Measurements from ENCODE around the gene DMRT3. TPM values are rescaled to one million over a fixed set of nuclear protein-coding genes. Genes with fewer than 3 reads are reported as not detected.

Gene DMRT3
- total RNA-seq, 2 experiments from 2014 or later = not detected

DNA sequence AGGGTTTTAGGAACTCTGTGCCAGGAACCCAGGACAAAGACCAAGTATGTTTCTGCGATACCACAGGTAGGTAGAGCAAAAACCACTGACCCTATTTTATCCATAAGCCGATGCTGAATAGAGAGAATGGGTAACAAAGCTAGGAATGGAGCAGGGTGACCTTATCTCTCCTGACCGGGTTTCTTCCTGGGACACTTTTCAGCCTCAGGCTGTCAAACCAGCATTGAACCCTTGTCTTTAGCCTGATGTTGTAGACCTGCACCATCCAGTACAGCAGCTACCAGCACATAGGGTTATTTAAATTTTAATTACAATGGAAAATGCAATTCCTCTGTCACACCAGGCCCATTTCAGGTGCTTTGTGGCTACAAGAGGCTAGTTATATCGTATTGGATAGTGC lies 43.1 kb upstream of the DMRT3 start:
- Mint-ChIP-seq H3K4me1 (ENCODE audit: low read depth) (no peaks in the 10 kb centered on the region), H3K4me3 (no peak overlapping the region), H3K27ac (no peak overlapping the region), H3K27me3 (peaks cover 27% of the 10 kb centered on the region), H3K9me3 (no peaks in the 10 kb centered on the region), H3K36me3 (ENCODE audit: low read depth) (no peaks in the 10 kb centered on the region)
- CTCF ChIA-PET = no interaction called here
- DNase-seq (no peak), ATAC-seq (no peak)
- TF ChIP-seq, protein P1, sequence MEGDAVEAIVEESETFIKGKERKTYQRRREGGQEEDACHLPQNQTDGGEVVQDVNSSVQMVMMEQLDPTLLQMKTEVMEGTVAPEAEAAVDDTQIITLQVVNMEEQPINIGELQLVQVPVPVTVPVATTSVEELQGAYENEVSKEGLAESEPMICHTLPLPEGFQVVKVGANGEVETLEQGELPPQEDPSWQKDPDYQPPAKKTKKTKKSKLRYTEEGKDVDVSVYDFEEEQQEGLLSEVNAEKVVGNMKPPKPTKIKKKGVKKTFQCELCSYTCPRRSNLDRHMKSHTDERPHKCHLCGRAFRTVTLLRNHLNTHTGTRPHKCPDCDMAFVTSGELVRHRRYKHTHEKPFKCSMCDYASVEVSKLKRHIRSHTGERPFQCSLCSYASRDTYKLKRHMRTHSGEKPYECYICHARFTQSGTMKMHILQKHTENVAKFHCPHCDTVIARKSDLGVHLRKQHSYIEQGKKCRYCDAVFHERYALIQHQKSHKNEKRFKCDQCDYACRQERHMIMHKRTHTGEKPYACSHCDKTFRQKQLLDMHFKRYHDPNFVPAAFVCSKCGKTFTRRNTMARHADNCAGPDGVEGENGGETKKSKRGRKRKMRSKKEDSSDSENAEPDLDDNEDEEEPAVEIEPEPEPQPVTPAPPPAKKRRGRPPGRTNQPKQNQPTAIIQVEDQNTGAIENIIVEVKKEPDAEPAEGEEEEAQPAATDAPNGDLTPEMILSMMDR (IDR thresholded peaks at IDR 0.05) = no peak
- intact Hi-C loops (cut with micrococcal nuclease) = no loop called here
- POLR2A ChIA-PET = no interaction called here

DNA sequence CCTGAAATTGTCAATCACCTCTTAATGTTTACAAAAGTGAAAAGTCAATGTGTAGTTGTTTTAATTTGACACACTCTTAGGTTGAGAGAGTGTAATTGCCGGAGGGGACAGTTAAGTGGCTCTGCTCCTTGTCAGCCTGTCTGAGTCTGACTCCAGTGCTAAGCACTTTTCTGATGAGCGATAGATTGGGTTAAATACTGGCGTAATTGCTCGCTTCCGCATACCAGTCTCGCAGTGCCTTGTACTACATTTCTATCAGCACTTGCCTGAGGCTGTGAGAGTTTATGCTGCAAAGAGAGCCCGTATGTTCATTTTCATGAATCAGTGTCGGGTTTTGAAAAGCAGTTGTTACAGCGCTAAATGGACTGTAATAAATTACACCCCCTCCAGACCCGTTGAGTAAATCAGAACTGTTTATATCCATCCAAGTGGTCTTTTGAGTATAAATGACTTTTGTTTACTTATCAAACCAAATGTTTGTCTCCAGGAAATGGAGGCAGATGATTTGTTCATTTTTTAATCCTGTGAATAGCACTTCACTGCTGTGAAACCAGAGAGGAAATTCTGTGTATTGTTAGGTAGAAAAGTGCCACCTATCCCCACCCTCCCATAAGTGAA lies 41.0 kb upstream of the DMRT3 start:
- POLR2A ChIA-PET = no interaction called here
- ATAC-seq (no peak), DNase-seq (no peak)
- Mint-ChIP-seq H3K27me3 (peaks cover 39% of the 10 kb centered on the region), H3K9me3 (peaks cover 5% of the 10 kb centered on the region), H3K4me1 (ENCODE audit: low read depth) (no peaks in the 10 kb centered on the region), H3K36me3 (ENCODE audit: low read depth) (no peaks in the 10 kb centered on the region), H3K27ac (no peak overlapping the region), H3K4me3 (no peak overlapping the region)
- CTCF ChIA-PET = no interaction called here
- TF ChIP-seq, protein P1 (IDR thresholded peaks at IDR 0.05) = no peak
- intact Hi-C loops (cut with micrococcal nuclease) = no loop called here

DNA sequence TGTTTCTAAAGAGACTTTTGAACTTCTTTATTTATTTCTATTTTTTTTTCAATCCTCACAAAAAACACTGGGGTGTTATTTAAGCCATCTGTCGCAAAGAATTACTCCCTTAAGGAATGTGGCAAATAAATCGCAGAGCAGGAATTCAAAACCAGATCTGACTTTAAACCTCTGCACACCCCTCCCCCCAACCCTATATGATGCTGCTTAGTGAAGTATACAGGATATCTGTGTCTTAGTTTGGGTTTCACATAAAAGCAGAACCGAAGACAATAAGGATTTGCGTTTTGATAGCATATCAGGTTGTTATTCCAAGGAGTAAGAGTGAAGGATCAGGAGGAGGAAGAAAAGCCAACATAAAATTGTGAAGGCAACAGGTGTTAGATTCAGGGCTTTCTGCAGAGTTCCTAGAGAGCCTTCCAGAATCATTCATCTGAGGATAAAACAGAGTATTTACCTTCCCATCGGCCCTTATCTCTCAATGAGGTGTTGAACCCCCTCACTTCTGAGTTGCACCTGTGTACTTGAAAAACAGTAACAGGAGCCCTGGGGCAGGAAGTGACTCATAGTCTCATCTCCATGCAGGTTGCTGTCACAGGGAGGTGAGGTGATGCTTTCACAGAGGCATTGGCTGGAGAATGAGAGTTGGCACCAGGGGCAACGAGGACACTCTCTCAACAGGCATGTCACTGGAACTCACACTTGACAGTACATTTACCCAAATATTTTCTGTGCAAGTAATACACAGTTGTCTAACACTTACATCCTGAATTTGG lies 33.5 kb upstream of the DMRT3 start:
- H3K4me1 Mint-ChIP-seq (ENCODE audit: low read depth) = no peaks in the 10 kb centered on the region
- intact Hi-C loops (cut with micrococcal nuclease) = no loop called here
- ChIA-PET POLR2A (no interaction called here), CTCF (no interaction called here)
- DNase-seq (peak; percentile 4), ATAC-seq (no peak)
- peaks cover 32% of the 10 kb centered on the region for H3K27me3 Mint-ChIP-seq
- H3K9me3 Mint-ChIP-seq = peaks cover 5% of the 10 kb centered on the region
- no peaks in the 10 kb centered on the region for H3K36me3 Mint-ChIP-seq (ENCODE audit: low read depth)
- no peak overlapping the region for H3K27ac Mint-ChIP-seq
- TF ChIP-seq, protein P1 (IDR thresholded peaks at IDR 0.05) = no peak
- H3K4me3 Mint-ChIP-seq = no peak overlapping the region

DNA sequence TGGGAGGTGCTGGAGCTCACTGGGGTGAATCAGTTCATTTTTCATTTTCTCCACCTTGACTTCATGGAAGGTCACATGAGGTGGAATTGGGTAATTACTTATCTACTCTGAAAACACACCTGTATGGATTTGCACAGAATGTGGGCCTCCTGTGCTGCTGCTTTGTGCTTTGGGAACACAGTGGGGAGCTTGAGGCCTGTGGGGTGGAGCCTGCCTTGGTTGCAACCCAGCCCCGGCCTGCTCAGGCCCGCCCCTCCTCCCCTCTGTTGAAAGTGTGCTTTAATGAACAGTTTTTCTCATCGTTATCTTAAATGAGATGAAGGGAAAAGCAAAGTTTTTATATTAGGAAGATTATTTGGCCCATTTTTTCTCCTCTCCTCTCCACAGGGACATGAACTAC lies 28.5 kb upstream of the DMRT3 start:
- DNase-seq = no peak
- CTCF ChIA-PET = interaction anchor here (2.2 kb wide), 1 partner anchor 15 kb away, joined by 4 read pairs; no protein-coding TSS in a partner anchor

More for the DNA sequence above, 28.5 kb upstream of the DMRT3 start:
- Mint-ChIP-seq H3K27me3 (peaks cover 36% of the 10 kb centered on the region), H3K4me1 (ENCODE audit: low read depth) (no peaks in the 10 kb centered on the region), H3K9me3 (no peaks in the 10 kb centered on the region), H3K27ac (no peak overlapping the region), H3K36me3 (ENCODE audit: low read depth) (no peaks in the 10 kb centered on the region), H3K4me3 (no peak overlapping the region)
- TF ChIP-seq, protein P1 (IDR thresholded peaks at IDR 0.05) = no peak
- POLR2A ChIA-PET = interaction anchor here (1.0 kb wide), 1 partner anchor 14 kb away, joined by 3 read pairs; no protein-coding TSS in a partner anchor
- intact Hi-C loops (cut with micrococcal nuclease) = no loop called here
- ATAC-seq = no peak
